Parathyroid adenoma (tissue), 2 donors: Measurements from ENCODE around the gene MUS81.
A peak's percentile ranks its signal among the peaks of the same experiment; 100 is the strongest.

Experiments used
- H2AFZ ChIP-seq: fragments of 300-600 bp; sonication (generic); one replicate; pipeline ENCODE4 v1.7.0; 2017; ENCODE audit warnings: antibody characterized with exemption, mild to moderate bottlenecking
- H3K27ac ChIP-seq: fragments of 300-600 bp; sonication (generic); one replicate; pipeline ENCODE4 v1.7.0; 2017
- H3K27me3 ChIP-seq: fragments of 300-600 bp; sonication (generic); one replicate; pipeline ENCODE4 v1.7.0; 2017; ENCODE audit warnings: low read length; ENCODE audit not compliant: control insufficient read depth, insufficient read depth
- H3K36me3 ChIP-seq: fragments of 300-600 bp; sonication (generic); one replicate; pipeline ENCODE4 v1.7.0; 2017; ENCODE audit warnings: low read length; ENCODE audit not compliant: control insufficient read depth, insufficient read depth
- H3K4me1 ChIP-seq: fragments of 300-600 bp; sonication (generic); one replicate; pipeline ENCODE4 v1.7.0; 2017; ENCODE audit warnings: control low read depth
- H3K4me2 ChIP-seq: fragments of 300-600 bp; sonication (generic); one replicate; pipeline ENCODE4 v1.7.0; 2017; ENCODE audit warnings: low read length
- H3K4me3 ChIP-seq: fragments of 300-600 bp; sonication (generic); one replicate; pipeline ENCODE4 v1.7.0; 2017; ENCODE audit warnings: low read depth, low read length
- H3K79me2 ChIP-seq: fragments of 300-600 bp; sonication (generic); one replicate; pipeline ENCODE4 v1.7.0; 2017; ENCODE audit warnings: control low read depth
- H3K9ac ChIP-seq: fragments of 300-600 bp; sonication (generic); one replicate; pipeline ENCODE4 v1.7.0; 2017; ENCODE audit warnings: mild to moderate bottlenecking
- H3K9me3 ChIP-seq: fragments of 300-600 bp; sonication (generic); one replicate; pipeline ENCODE4 v1.7.0; 2017; ENCODE audit warnings: low read length; ENCODE audit not compliant: control insufficient read depth
- TF ChIP-seq, protein P1 (sequence below): fragments of 300-600 bp; sonication (generic); IDR thresholded peaks from one replicate; pipeline ENCODE4 v1.7.0; 2017; ENCODE audit warnings: antibody characterized with exemption, mild to moderate bottlenecking
- donor health status: primary hyperparathyroidism.

The MUS81 gene

DNA sequence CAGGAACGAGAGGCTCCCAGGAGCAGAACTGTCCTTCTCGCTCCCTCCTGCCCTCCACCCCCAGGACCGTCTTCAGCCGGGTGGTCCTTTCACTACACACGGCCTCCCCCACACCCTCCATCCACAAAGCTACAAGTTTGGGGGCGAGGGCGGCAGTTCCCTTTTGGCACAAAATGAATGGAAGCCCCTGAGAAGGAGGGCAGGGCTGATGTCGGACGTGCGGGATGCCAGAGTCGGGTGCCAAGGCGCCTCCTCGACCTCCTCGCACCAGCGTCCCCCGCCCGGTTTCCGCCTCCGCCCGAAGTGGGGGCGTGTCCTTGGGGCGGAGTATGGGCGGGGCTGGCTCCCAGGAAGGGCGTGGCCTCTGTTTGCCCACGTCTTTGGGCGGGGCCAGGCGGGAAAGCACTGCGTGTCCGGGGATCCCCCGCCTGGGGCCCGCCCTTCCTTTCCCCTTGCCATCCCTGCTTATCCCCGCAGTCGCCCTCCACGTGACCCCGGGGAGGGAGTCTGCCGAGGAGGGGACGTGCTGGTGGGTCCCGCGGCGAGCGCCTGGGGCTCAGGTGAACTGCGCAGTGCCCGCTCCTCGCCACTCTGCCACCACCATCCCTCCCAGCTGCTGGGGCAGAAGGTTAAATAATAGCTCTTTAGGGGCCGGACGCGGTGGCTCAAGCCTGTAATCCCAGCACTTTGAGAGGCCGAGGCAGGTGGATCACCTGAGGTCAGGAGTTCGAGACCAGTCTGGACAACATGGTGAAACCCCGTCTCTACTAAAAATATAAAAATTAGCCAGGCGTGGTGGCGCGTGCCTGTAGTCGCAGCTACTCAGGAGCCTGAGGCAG, 13.3 kb downstream of the MUS81 start:
- peak overlapping the region; percentile 92 for H2AFZ ChIP-seq
- H3K27ac ChIP-seq: peak overlapping the region; percentile 76
- peak overlapping the region; percentile 60 for H3K4me3 ChIP-seq
- peak overlapping the region; percentile 86 for H3K4me2 ChIP-seq
- no peak overlapping the region for H3K9ac ChIP-seq
- no peaks in the 10 kb centered on the region for H3K27me3 ChIP-seq
- H3K9me3 ChIP-seq: no peaks in the 10 kb centered on the region
- no peaks in the 10 kb centered on the region for H3K4me1 ChIP-seq
- no peaks in the 10 kb centered on the region for H3K79me2 ChIP-seq
- H3K36me3 ChIP-seq: no peaks in the 10 kb centered on the region
- TF ChIP-seq, protein P1, sequence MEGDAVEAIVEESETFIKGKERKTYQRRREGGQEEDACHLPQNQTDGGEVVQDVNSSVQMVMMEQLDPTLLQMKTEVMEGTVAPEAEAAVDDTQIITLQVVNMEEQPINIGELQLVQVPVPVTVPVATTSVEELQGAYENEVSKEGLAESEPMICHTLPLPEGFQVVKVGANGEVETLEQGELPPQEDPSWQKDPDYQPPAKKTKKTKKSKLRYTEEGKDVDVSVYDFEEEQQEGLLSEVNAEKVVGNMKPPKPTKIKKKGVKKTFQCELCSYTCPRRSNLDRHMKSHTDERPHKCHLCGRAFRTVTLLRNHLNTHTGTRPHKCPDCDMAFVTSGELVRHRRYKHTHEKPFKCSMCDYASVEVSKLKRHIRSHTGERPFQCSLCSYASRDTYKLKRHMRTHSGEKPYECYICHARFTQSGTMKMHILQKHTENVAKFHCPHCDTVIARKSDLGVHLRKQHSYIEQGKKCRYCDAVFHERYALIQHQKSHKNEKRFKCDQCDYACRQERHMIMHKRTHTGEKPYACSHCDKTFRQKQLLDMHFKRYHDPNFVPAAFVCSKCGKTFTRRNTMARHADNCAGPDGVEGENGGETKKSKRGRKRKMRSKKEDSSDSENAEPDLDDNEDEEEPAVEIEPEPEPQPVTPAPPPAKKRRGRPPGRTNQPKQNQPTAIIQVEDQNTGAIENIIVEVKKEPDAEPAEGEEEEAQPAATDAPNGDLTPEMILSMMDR: no peak

- H3K27ac ChIP-seq: no peak within 1 kb of the TSS
- no peak within 1 kb of the TSS for H3K9ac ChIP-seq
- H3K9me3 ChIP-seq: no peaks in the 10 kb centered on the region
These were observed 19.4 kb downstream of the MUS81 start, which contains the start of gene CTSW for GRCh38 chr11:65879617-65880016. Gene CTSW (plus strand): TSS chr11:65879837. CDS start chr11:65879855, 18 bp downstream.

DNA sequence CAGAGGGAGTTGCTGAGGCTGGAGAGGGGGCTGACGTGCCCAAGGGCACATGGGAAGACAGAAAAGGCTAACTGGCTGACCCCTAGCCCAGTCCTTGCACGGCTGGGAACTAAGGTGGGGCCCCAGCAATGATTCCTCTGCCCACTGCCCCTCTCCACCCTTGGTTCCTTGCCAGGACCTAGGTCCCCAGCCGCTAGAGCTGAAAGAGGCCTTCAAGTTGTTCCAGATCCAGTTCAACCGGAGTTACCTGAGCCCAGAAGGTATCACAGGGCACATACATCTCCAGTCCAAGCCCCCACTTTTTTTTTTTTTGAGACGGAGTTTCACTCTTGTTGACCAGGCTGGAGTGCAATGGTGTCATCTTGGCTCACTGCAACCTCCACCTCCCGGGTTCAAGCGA, 19.8 kb downstream of the MUS81 start:
- Histone ChIP-seq H3K4me3 (no peak overlapping the region), H3K9ac (no peak overlapping the region), H3K4me1 (no peaks in the 10 kb centered on the region), H3K79me2 (no peaks in the 10 kb centered on the region), H3K4me2 (no peak overlapping the region), H3K36me3 (no peaks in the 10 kb centered on the region), H3K27me3 (no peaks in the 10 kb centered on the region), H3K9me3 (no peaks in the 10 kb centered on the region), H3K27ac (no peak overlapping the region), H2AFZ (no peak overlapping the region)
- TF ChIP-seq, protein P1: no peak

More at GRCh38 chr11:65879617-65880016, 19.4 kb downstream of the MUS81 start, which contains the start of gene CTSW:
- no peaks in the 10 kb centered on the region for H3K27me3 ChIP-seq
- no peaks in the 10 kb centered on the region for H3K36me3 ChIP-seq
- H3K4me1 ChIP-seq: no peaks in the 10 kb centered on the region
- no peak within 1 kb of the TSS for H3K4me2 ChIP-seq
- H2AFZ ChIP-seq: no peak within 1 kb of the TSS
- no peak within 1 kb of the TSS for H3K4me3 ChIP-seq
- H3K79me2 ChIP-seq: no peaks in the 10 kb centered on the region
- TF ChIP-seq, protein P1: no peak

GRCh38 chr11:65880844-65881421, 20.7 kb downstream of the MUS81 start:
- Histone ChIP-seq H3K9ac (no peak overlapping the region), H2AFZ (no peak overlapping the region), H3K9me3 (no peaks in the 10 kb centered on the region), H3K4me1 (no peaks in the 10 kb centered on the region), H3K27me3 (no peaks in the 10 kb centered on the region), H3K27ac (no peak overlapping the region), H3K4me2 (no peak overlapping the region), H3K36me3 (no peaks in the 10 kb centered on the region), H3K79me2 (no peaks in the 10 kb centered on the region), H3K4me3 (no peak overlapping the region)
- TF ChIP-seq, protein P1: no peak
